ENCODE data around the gene EML4. TPM values are rescaled to one million over a fixed set of nuclear protein-coding genes. Genes with fewer than 3 reads are reported as not detected.

Gene EML4
- total and polyA plus RNA-seq, 9 of the 15 experiments (the other 6 are each of a cell fraction or from before 2014, with no cell fraction given), result 14.7 to 48.3 (median 36.5) TPM

DNA sequence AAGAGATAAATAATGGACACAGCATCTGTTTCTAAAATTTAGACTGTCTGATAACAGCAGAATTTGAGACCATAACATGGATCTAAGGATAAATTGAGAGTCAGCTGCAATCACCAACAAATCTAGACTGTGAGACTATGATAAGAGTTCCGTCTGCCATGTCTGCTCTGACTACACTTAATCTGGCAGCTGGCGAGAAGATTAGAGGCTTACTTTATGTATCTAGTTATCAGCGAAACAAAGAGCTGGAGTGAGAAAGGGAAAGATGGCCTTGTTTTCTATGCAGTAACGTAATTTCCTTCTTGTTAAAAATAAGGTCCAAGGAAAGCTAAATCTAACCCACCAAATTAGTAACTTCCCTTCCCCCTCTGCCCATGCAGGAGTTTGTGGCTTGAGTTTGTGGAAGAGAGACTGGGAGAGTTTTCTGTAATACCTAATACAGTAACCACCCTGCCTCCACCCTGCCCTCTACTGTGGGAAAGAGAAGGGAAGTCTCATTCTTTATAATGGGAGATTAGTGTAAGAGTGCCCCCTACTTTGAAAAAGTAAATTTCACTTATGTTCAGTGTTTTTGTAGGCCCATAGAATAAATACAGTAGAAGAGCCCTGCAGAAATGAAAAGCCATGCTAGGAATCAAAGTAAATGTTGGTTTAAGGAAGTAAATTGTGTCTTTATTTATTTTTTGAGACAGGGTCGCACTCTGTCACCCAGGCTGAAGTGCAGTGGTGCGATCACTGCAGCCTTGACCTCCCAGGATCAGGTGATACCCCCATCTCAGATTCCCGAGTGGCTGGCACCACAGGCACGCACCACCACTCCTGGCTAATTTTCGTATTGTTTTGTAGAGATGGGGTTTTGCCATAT is 27.5 kb downstream of the EML4 start (continued):
- TF ChIP-seq ZFX (CRISPR knock-in tag; IDR thresholded peaks at IDR 0.05) (no peak), MCM7 (IDR thresholded peaks at IDR 0.05) (no peak), ZNF143 (CRISPR knock-in tag; IDR thresholded peaks at IDR 0.05) (no peak), RBM22 (IDR thresholded peaks at IDR 0.05; ENCODE audit: low read depth, low read length, poor library complexity, severe bottlenecking) (no peak), ZNF695 (CRISPR knock-in tag; IDR thresholded peaks at IDR 0.05) (no peak), ZNF311 (CRISPR knock-in tag; IDR thresholded peaks at IDR 0.05) (peak; percentile 55; the same call in 1 of the 2 replicates), GTF2E2 (tag; IDR thresholded peaks at IDR 0.05) (no peak), ETV6 (IDR thresholded peaks at IDR 0.05; ENCODE audit: borderline replicate concordance in 1 of 2, low read depth in 2 of 2, low read length in 1 of 2) (peak in 1 of 2 experiments; percentile 46; a peak in 1 of 4 replicates), ETV6 (CRISPR knock-in tag; IDR thresholded peaks at IDR 0.05; ENCODE audit: borderline replicate concordance) (no peak), TEAD1 (CRISPR knock-in tag; IDR thresholded peaks at IDR 0.05) (peak in 1 of 2 experiments; percentile 70; a peak in 2 of 4 replicates), PRMT5 (CRISPR knock-in tag; IDR thresholded peaks at IDR 0.05) (no peak), MAFF (IDR thresholded peaks at IDR 0.05; ENCODE audit: low read length) (no peak), ZFP1 (CRISPR knock-in tag; IDR thresholded peaks at IDR 0.05) (no peak), RB1 (IDR thresholded peaks at IDR 0.05; ENCODE audit: low read depth) (no peak), PPARD (CRISPR knock-in tag; IDR thresholded peaks at IDR 0.05) (no peak), TCF3 (CRISPR knock-in tag; IDR thresholded peaks at IDR 0.05) (peak; percentile 88)
- TF ChIP-seq, protein P1, sequence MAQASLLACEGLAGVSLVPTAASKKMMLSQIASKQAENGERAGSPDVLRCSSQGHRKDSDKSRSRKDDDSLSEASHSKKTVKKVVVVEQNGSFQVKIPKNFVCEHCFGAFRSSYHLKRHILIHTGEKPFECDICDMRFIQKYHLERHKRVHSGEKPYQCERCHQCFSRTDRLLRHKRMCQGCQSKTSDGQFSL (CRISPR knock-in tag; IDR thresholded peaks at IDR 0.05), result no peak
- TF ChIP-seq, protein P1 (tag; IDR thresholded peaks at IDR 0.05), result 0 out of 4 replicates have a peak, but pooled peaks of 1 of the 2 experiments have one; percentile 20
- TF ChIP-seq, protein P2, sequence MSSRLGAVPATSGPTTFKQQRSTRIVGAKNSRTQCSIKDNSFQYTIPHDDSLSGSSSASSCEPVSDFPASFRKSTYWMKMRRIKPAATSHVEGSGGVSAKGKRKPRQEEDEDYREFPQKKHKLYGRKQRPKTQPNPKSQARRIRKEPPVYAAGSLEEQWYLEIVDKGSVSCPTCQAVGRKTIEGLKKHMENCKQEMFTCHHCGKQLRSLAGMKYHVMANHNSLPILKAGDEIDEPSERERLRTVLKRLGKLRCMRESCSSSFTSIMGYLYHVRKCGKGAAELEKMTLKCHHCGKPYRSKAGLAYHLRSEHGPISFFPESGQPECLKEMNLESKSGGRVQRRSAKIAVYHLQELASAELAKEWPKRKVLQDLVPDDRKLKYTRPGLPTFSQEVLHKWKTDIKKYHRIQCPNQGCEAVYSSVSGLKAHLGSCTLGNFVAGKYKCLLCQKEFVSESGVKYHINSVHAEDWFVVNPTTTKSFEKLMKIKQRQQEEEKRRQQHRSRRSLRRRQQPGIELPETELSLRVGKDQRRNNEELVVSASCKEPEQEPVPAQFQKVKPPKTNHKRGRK (tag; IDR thresholded peaks at IDR 0.05), result no peak
- TF ChIP-seq, protein P3, sequence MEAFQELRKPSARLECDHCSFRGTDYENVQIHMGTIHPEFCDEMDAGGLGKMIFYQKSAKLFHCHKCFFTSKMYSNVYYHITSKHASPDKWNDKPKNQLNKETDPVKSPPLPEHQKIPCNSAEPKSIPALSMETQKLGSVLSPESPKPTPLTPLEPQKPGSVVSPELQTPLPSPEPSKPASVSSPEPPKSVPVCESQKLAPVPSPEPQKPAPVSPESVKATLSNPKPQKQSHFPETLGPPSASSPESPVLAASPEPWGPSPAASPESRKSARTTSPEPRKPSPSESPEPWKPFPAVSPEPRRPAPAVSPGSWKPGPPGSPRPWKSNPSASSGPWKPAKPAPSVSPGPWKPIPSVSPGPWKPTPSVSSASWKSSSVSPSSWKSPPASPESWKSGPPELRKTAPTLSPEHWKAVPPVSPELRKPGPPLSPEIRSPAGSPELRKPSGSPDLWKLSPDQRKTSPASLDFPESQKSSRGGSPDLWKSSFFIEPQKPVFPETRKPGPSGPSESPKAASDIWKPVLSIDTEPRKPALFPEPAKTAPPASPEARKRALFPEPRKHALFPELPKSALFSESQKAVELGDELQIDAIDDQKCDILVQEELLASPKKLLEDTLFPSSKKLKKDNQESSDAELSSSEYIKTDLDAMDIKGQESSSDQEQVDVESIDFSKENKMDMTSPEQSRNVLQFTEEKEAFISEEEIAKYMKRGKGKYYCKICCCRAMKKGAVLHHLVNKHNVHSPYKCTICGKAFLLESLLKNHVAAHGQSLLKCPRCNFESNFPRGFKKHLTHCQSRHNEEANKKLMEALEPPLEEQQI (IDR thresholded peaks at IDR 0.05), result no peak
- TF ChIP-seq, protein P4, sequence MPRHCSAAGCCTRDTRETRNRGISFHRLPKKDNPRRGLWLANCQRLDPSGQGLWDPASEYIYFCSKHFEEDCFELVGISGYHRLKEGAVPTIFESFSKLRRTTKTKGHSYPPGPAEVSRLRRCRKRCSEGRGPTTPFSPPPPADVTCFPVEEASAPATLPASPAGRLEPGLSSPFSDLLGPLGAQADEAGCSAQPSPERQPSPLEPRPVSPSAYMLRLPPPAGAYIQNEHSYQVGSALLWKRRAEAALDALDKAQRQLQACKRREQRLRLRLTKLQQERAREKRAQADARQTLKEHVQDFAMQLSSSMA (CRISPR knock-in tag; IDR thresholded peaks at IDR 0.05), result no peak
- TF ChIP-seq, protein P5, sequence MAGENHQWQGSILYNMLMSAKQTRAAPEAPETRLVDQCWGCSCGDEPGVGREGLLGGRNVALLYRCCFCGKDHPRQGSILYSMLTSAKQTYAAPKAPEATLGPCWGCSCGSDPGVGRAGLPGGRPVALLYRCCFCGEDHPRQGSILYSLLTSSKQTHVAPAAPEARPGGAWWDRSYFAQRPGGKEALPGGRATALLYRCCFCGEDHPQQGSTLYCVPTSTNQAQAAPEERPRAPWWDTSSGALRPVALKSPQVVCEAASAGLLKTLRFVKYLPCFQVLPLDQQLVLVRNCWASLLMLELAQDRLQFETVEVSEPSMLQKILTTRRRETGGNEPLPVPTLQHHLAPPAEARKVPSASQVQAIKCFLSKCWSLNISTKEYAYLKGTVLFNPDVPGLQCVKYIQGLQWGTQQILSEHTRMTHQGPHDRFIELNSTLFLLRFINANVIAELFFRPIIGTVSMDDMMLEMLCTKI (IDR thresholded peaks at IDR 0.05; ENCODE audit: partially characterized antibody), result no peak
